ENCODE measurements around the gene MAP2K2.

GRCh38 chr19:4082172-4082571 lies 41.8 kb downstream of the MAP2K2 start:
- TF ChIP-seq POLR2A (IDR thresholded peaks at IDR 0.05) = no peak
- TF ChIP-seq CTCF (IDR thresholded peaks at IDR 0.05) = no peak

All from adrenal gland (tissue), 5 donors.